ENCODE data around the gene FUCA2. TPM values are rescaled to one million over a fixed set of nuclear protein-coding genes. Genes with fewer than 3 reads are reported as not detected.

Gene FUCA2
- total RNA-seq, 1 donor, result 74.4 TPM

GRCh38 chr6:143505111-143505510 is 6.4 kb downstream of the FUCA2 start:
- no peak overlapping the region for H3K4me3 ChIP-seq (ENCODE audit: low read depth, low read length)
- no peak for TF ChIP-seq CTCF (IDR thresholded peaks at IDR 0.05; ENCODE audit: insufficient read depth, low read length)

GRCh38 chr6:143504369-143504768 is 7.2 kb downstream of the FUCA2 start:
- no peak for DNase-seq (ENCODE audit: low read depth)
- TF ChIP-seq CTCF (IDR thresholded peaks at IDR 0.05; ENCODE audit: insufficient read depth, low read length), result no peak
- H3K4me3 ChIP-seq (ENCODE audit: low read depth, low read length), result no peak overlapping the region

More at GRCh38 chr6:143505111-143505510, 6.4 kb downstream of the FUCA2 start:
- DNase-seq (ENCODE audit: low read depth), result no peak

GRCh38 chr6:143501851-143502250 is 9.7 kb downstream of the FUCA2 start:
- no peak for TF ChIP-seq CTCF (IDR thresholded peaks at IDR 0.05; ENCODE audit: insufficient read depth, low read length)
- no peak for DNase-seq (ENCODE audit: low read depth)
- no peak overlapping the region for H3K4me3 ChIP-seq (ENCODE audit: low read depth, low read length)

GRCh38 chr6:143498428-143498827 is 13.1 kb downstream of the FUCA2 start:
- no peak overlapping the region for H3K4me3 ChIP-seq (ENCODE audit: low read depth, low read length)
- DNase-seq (ENCODE audit: low read depth), result no peak
- TF ChIP-seq CTCF (IDR thresholded peaks at IDR 0.05; ENCODE audit: insufficient read depth, low read length), result no peak

GRCh38 chr6:143496974-143497373 is 14.5 kb downstream of the FUCA2 start:
- H3K4me3 ChIP-seq (ENCODE audit: low read depth, low read length), result no peak overlapping the region
- DNase-seq (ENCODE audit: low read depth), result no peak
- no peak for TF ChIP-seq CTCF (IDR thresholded peaks at IDR 0.05; ENCODE audit: insufficient read depth, low read length)

GRCh38 chr6:143490775-143491174 is 20.7 kb downstream of the FUCA2 start:
- TF ChIP-seq CTCF (IDR thresholded peaks at IDR 0.05; ENCODE audit: insufficient read depth, low read length), result no peak
- H3K4me3 ChIP-seq (ENCODE audit: low read depth, low read length), result no peak overlapping the region
- no peak for DNase-seq (ENCODE audit: low read depth)

GRCh38 chr6:143490244-143490643 is 21.3 kb downstream of the FUCA2 start:
- H3K4me3 ChIP-seq (ENCODE audit: low read depth, low read length), result no peak overlapping the region
- no peak for TF ChIP-seq CTCF (IDR thresholded peaks at IDR 0.05; ENCODE audit: insufficient read depth, low read length)
- no peak for DNase-seq (ENCODE audit: low read depth)

Measured in fibroblast of the aortic adventitia (primary cell).